ENCODE data around the gene PTPRG.

Gene PTPRG

GRCh38 chr3:62192891-62193290 is 631.5 kb downstream of the PTPRG start:
- no peaks in the 10 kb centered on the region for H3K36me3 Mint-ChIP-seq (ENCODE audit: low read depth)
- intact Hi-C loops (cut with micrococcal nuclease): no loop called here
- peaks cover 14% of the 10 kb centered on the region for H3K4me1 Mint-ChIP-seq (ENCODE audit: low read depth)
- no peak overlapping the region for H3K4me3 Mint-ChIP-seq
- no peaks in the 10 kb centered on the region for H3K27me3 Mint-ChIP-seq
- no peak overlapping the region for H3K27ac Mint-ChIP-seq
- no peaks in the 10 kb centered on the region for H3K9me3 Mint-ChIP-seq

- no peak overlapping the region for H3K27ac Mint-ChIP-seq
- H3K4me3 Mint-ChIP-seq: no peak overlapping the region
- intact Hi-C loops (cut with micrococcal nuclease): no loop called here
- no peaks in the 10 kb centered on the region for H3K36me3 Mint-ChIP-seq (ENCODE audit: low read depth)
- H3K27me3 Mint-ChIP-seq: no peaks in the 10 kb centered on the region
- H3K4me1 Mint-ChIP-seq (ENCODE audit: low read depth): peaks cover 10% of the 10 kb centered on the region
- H3K9me3 Mint-ChIP-seq: no peaks in the 10 kb centered on the region
Observed at GRCh38 chr3:62193586-62194345, 632.4 kb downstream of the PTPRG start.

GRCh38 chr3:62197350-62198012 is 636.1 kb downstream of the PTPRG start:
- intact Hi-C loops (cut with micrococcal nuclease): no loop called here
- Mint-ChIP-seq H3K4me3 (no peak overlapping the region), H3K27ac (no peak overlapping the region), H3K36me3 (ENCODE audit: low read depth) (no peaks in the 10 kb centered on the region), H3K27me3 (no peaks in the 10 kb centered on the region), H3K9me3 (no peaks in the 10 kb centered on the region), H3K4me1 (ENCODE audit: low read depth) (no peaks in the 10 kb centered on the region)

- Mint-ChIP-seq H3K4me1 (ENCODE audit: low read depth) (no peaks in the 10 kb centered on the region), H3K4me3 (no peak overlapping the region), H3K27me3 (no peaks in the 10 kb centered on the region), H3K27ac (no peak overlapping the region), H3K9me3 (no peaks in the 10 kb centered on the region), H3K36me3 (ENCODE audit: low read depth) (no peaks in the 10 kb centered on the region)
- intact Hi-C loops (cut with micrococcal nuclease): no loop called here
Observed at GRCh38 chr3:62199126-62199525, 637.8 kb downstream of the PTPRG start.

GRCh38 chr3:62201438-62202035 is 640.2 kb downstream of the PTPRG start:
- Mint-ChIP-seq H3K36me3 (ENCODE audit: low read depth) (no peaks in the 10 kb centered on the region), H3K27ac (no peak overlapping the region), H3K9me3 (no peaks in the 10 kb centered on the region), H3K27me3 (no peaks in the 10 kb centered on the region), H3K4me1 (ENCODE audit: low read depth) (no peaks in the 10 kb centered on the region), H3K4me3 (no peak overlapping the region)
- intact Hi-C loops (cut with micrococcal nuclease): loop anchor here (10.0 kb wide), 1 partner anchor 353 kb away; no protein-coding TSS in a partner anchor

GRCh38 chr3:62203152-62203551 is 641.8 kb downstream of the PTPRG start:
- H3K9me3 Mint-ChIP-seq: no peaks in the 10 kb centered on the region
- H3K27me3 Mint-ChIP-seq: no peaks in the 10 kb centered on the region
- H3K27ac Mint-ChIP-seq: no peak overlapping the region
- no peaks in the 10 kb centered on the region for H3K36me3 Mint-ChIP-seq (ENCODE audit: low read depth)
- H3K4me1 Mint-ChIP-seq (ENCODE audit: low read depth): no peaks in the 10 kb centered on the region
- no peak overlapping the region for H3K4me3 Mint-ChIP-seq
- intact Hi-C loops (cut with micrococcal nuclease): loop anchor here (10.0 kb wide), 1 partner anchor 352 kb away; no protein-coding TSS in a partner anchor

- Mint-ChIP-seq H3K27ac (no peak overlapping the region), H3K36me3 (ENCODE audit: low read depth) (no peaks in the 10 kb centered on the region), H3K4me1 (ENCODE audit: low read depth) (no peaks in the 10 kb centered on the region), H3K9me3 (no peaks in the 10 kb centered on the region), H3K27me3 (no peaks in the 10 kb centered on the region), H3K4me3 (no peak overlapping the region)
- intact Hi-C loops (cut with micrococcal nuclease): loop anchor here (10.0 kb wide), 1 partner anchor 351 kb away; no protein-coding TSS in a partner anchor
Observed at GRCh38 chr3:62203561-62203960, 642.2 kb downstream of the PTPRG start.

- H3K27ac Mint-ChIP-seq: no peak overlapping the region
- peaks cover 11% of the 10 kb centered on the region for H3K4me1 Mint-ChIP-seq (ENCODE audit: low read depth)
- H3K4me3 Mint-ChIP-seq: no peak overlapping the region
- no peaks in the 10 kb centered on the region for H3K36me3 Mint-ChIP-seq (ENCODE audit: low read depth)
- H3K9me3 Mint-ChIP-seq: no peaks in the 10 kb centered on the region
- intact Hi-C loops (cut with micrococcal nuclease): loop anchor here (10.0 kb wide), 1 partner anchor 348 kb away; no protein-coding TSS in a partner anchor
- no peaks in the 10 kb centered on the region for H3K27me3 Mint-ChIP-seq
Observed at GRCh38 chr3:62207197-62207596, 645.8 kb downstream of the PTPRG start.

- Mint-ChIP-seq H3K4me3 (no peak overlapping the region), H3K27me3 (no peaks in the 10 kb centered on the region), H3K9me3 (no peaks in the 10 kb centered on the region), H3K27ac (no peak overlapping the region), H3K36me3 (ENCODE audit: low read depth) (no peaks in the 10 kb centered on the region), H3K4me1 (ENCODE audit: low read depth) (peaks cover 11% of the 10 kb centered on the region)
- intact Hi-C loops (cut with micrococcal nuclease): loop anchor here (10.0 kb wide), 1 partner anchor 346 kb away; no protein-coding TSS in a partner anchor
Observed at GRCh38 chr3:62208385-62208784, 647.0 kb downstream of the PTPRG start.

- Mint-ChIP-seq H3K27me3 (no peaks in the 10 kb centered on the region), H3K36me3 (ENCODE audit: low read depth) (no peaks in the 10 kb centered on the region), H3K4me3 (no peak overlapping the region), H3K27ac (no peak overlapping the region), H3K4me1 (ENCODE audit: low read depth) (peaks cover 11% of the 10 kb centered on the region), H3K9me3 (no peaks in the 10 kb centered on the region)
- intact Hi-C loops (cut with micrococcal nuclease): loop anchor here (10.0 kb wide), 1 partner anchor 346 kb away; no protein-coding TSS in a partner anchor
Observed at GRCh38 chr3:62209101-62209500, 647.7 kb downstream of the PTPRG start.

- Mint-ChIP-seq H3K27me3 (no peaks in the 10 kb centered on the region), H3K27ac (no peak overlapping the region), H3K4me1 (ENCODE audit: low read depth) (peaks cover 11% of the 10 kb centered on the region), H3K36me3 (ENCODE audit: low read depth) (no peaks in the 10 kb centered on the region), H3K9me3 (no peaks in the 10 kb centered on the region), H3K4me3 (no peak overlapping the region)
- intact Hi-C loops (cut with micrococcal nuclease): no loop called here
Observed at GRCh38 chr3:62210011-62210410, 648.6 kb downstream of the PTPRG start.

- intact Hi-C loops (cut with micrococcal nuclease): no loop called here
- Mint-ChIP-seq H3K4me3 (no peak overlapping the region), H3K27ac (no peak overlapping the region), H3K9me3 (no peaks in the 10 kb centered on the region), H3K36me3 (ENCODE audit: low read depth) (no peaks in the 10 kb centered on the region), H3K4me1 (ENCODE audit: low read depth) (peaks cover 11% of the 10 kb centered on the region), H3K27me3 (no peaks in the 10 kb centered on the region)
Observed at GRCh38 chr3:62211675-62212429, 650.5 kb downstream of the PTPRG start.

GRCh38 chr3:62214850-62215249 is 653.5 kb downstream of the PTPRG start:
- intact Hi-C loops (cut with micrococcal nuclease): no loop called here
- Mint-ChIP-seq H3K9me3 (no peaks in the 10 kb centered on the region), H3K4me3 (no peak overlapping the region), H3K36me3 (ENCODE audit: low read depth) (no peaks in the 10 kb centered on the region), H3K4me1 (ENCODE audit: low read depth) (peaks cover 11% of the 10 kb centered on the region), H3K27ac (no peak overlapping the region), H3K27me3 (no peaks in the 10 kb centered on the region)

All from dendritic cell treated with granulocyte-macrophage colony-stimulating factor and Interleukin-4, amounts not matched to agents 40 ng/mL and 50 ng/mL, for 4 days (primary cell).